Liver (tissue), 9 donors: ENCODE measurements around the gene ILKAP. TPM values are rescaled to one million over a fixed set of nuclear protein-coding genes. Genes with fewer than 3 reads are reported as not detected.

ENCODE experiments used
- DNase-seq: peaks from one replicate; pipeline ENCODE4 v3.0.0-alpha.2; 2017; ENCODE audit warnings: low spot score
- H3K27ac ChIP-seq, 2 donors: one replicate each; pipeline ENCODE4 v1.7.0; 2013; ENCODE audit warnings: inconsistent platforms in 2 of 2, low read length in 2 of 2, control low read depth in 1 of 2, low read depth in 1 of 2, mild to moderate bottlenecking in 1 of 2
- H3K27me3 ChIP-seq, 4 donors: one replicate each; pipeline versions ENCODE4 v1.6.1 to v1.7.0; 2013; ENCODE audit warnings: low read length in 3 of 4, inconsistent platforms in 1 of 4, mild to moderate bottlenecking in 1 of 4, moderate library complexity in 1 of 4; ENCODE audit not compliant: control insufficient read depth in 4 of 4, insufficient read depth in 4 of 4
- H3K36me3 ChIP-seq, 4 donors: one replicate each; pipeline versions ENCODE4 v1.6.1 to v1.7.0; 2013; ENCODE audit warnings: low read length in 3 of 4, mild to moderate bottlenecking in 3 of 4, low read depth in 1 of 4, moderate library complexity in 1 of 4; ENCODE audit not compliant: control insufficient read depth in 4 of 4, insufficient read depth in 3 of 4
- H3K4me1 ChIP-seq, 4 donors: one replicate each; pipeline versions ENCODE4 v1.6.1 to v1.7.0; 2013; ENCODE audit warnings: low read length in 3 of 4, mild to moderate bottlenecking in 3 of 4, moderate library complexity in 1 of 4; ENCODE audit not compliant: control insufficient read depth in 4 of 4, insufficient read depth in 4 of 4
- H3K4me3 ChIP-seq, 3 donors: one replicate each; pipeline versions ENCODE4 v1.6.1 to v1.7.0; 2013; ENCODE audit warnings: low read length in 3 of 3, control low read depth in 1 of 3, low read depth in 1 of 3, mild to moderate bottlenecking in 1 of 3
- H3K9ac ChIP-seq, 2 donors: one replicate each; pipeline ENCODE4 v1.7.0; 2013; ENCODE audit warnings: low read length in 2 of 2, mild to moderate bottlenecking in 2 of 2, moderate library complexity in 2 of 2, control low read depth in 1 of 2, low read depth in 1 of 2
- H3K9me3 ChIP-seq, 4 donors: one replicate each; pipeline versions ENCODE4 v1.6.1 to v1.7.0; 2013; ENCODE audit warnings: low read length in 3 of 4; ENCODE audit not compliant: control insufficient read depth in 4 of 4
- EGR1 ChIP-seq, 2 donors: IDR thresholded peaks; 2 replicates each; pipeline ENCODE4 v1.6.1; 2016 to 2018; ENCODE audit warnings: antibody characterized with exemption in 2 of 2, low read depth in 2 of 2
- FOXA1 ChIP-seq: IDR thresholded peaks from 2 replicates; pipeline ENCODE4 v1.6.1; 2016; ENCODE audit warnings: antibody characterized with exemption
- FOXA2 ChIP-seq: IDR thresholded peaks from 2 replicates; pipeline ENCODE4 v1.6.1; 2016; ENCODE audit warnings: antibody characterized with exemption
- GABPA ChIP-seq, 2 donors: IDR thresholded peaks in 1 of 2; conservative IDR thresholded peaks in 1 of 2; 2 replicates each; pipeline ENCODE4 v1.6.1; 2016; ENCODE audit warnings: antibody characterized with exemption in 2 of 2, mild to moderate bottlenecking in 1 of 2, moderate library complexity in 1 of 2
- HNF4A ChIP-seq, 2 donors: conservative IDR thresholded peaks; 2 replicates each; pipeline ENCODE4 v1.6.1; 2016; ENCODE audit warnings: antibody characterized with exemption in 2 of 2, mild to moderate bottlenecking in 2 of 2
- JUND ChIP-seq, 2 donors: IDR thresholded peaks; 2 replicates each; pipeline ENCODE4 v1.6.1; 2016; ENCODE audit warnings: antibody characterized with exemption in 2 of 2
- NR2F2 ChIP-seq: IDR thresholded peaks from 2 replicates; pipeline ENCODE4 v1.6.1; 2016; ENCODE audit warnings: antibody characterized with exemption
- RAD21 ChIP-seq, 2 donors: IDR thresholded peaks; 2 replicates each; pipeline ENCODE4 v1.6.1; 2016; ENCODE audit warnings: antibody characterized with exemption in 2 of 2, mild to moderate bottlenecking in 2 of 2
- RXRA ChIP-seq, 2 donors: IDR thresholded peaks; 2 replicates each; pipeline ENCODE4 v1.6.1; 2017 to 2018; ENCODE audit warnings: antibody characterized with exemption in 2 of 2, mild to moderate bottlenecking in 1 of 2
- SP1 ChIP-seq: IDR thresholded peaks from 2 replicates; pipeline ENCODE4 v1.6.1; 2018; ENCODE audit warnings: antibody characterized with exemption, mild to moderate bottlenecking
- YY1 ChIP-seq: IDR thresholded peaks from 2 replicates; pipeline ENCODE4 v1.6.1; 2016; ENCODE audit warnings: antibody characterized with exemption, mild to moderate bottlenecking
- WGBS: extraction: QIAGEN DNeasy Blood & Tissue Kit; methylation state at CpG from one replicate; pipeline ENCODE4 v1.1.7; 2013; 5-methylcytosine and 5-hydroxymethylcytosine counted together
- polyA plus RNA-seq, 2 donors: library from polyadenylated mRNA; stranded (reverse) in 1 of 2; unstranded in 1 of 2; fragments of 200-250 nt in 1 of 2; fragments of >200 nt in 1 of 2; fragmentation: Nextera tagmentation in 1 of 2; extraction: Ambion mirVana in 1 of 2; gene quantifications; one replicate each; pipeline versions ENCODE4 v1.2.1 to v1.2.3, GENCODE V29; 2013 to 2015
- total RNA-seq, 2 donors: library from RNA; depleted of rRNA; stranded (reverse); fragments of >200 nt; gene quantifications; one replicate each; pipeline ENCODE4 v1.2.3, GENCODE V29; 2014
- TF ChIP-seq, protein P1 (sequence below): IDR thresholded peaks from 2 replicates; pipeline ENCODE4 v1.6.1; 2016; ENCODE audit warnings: antibody characterized with exemption
- TF ChIP-seq, protein P2 (sequence below): IDR thresholded peaks from 2 replicates; pipeline ENCODE4 v1.6.1; 2016; ENCODE audit warnings: antibody characterized with exemption, mild to moderate bottlenecking
- TF ChIP-seq, protein P3 (sequence below): IDR thresholded peaks from 2 replicates; pipeline ENCODE4 v1.6.1; 2016; ENCODE audit warnings: antibody characterized with exemption
- TF ChIP-seq, protein P4 (sequence below): IDR thresholded peaks from 2 replicates; pipeline ENCODE4 v1.6.1; 2016; ENCODE audit warnings: antibody characterized with exemption
- TF ChIP-seq, protein P5 (sequence below): fragments of 150-350 bp; IDR thresholded peaks from 2 replicates; pipeline ENCODE4 v1.5.1; 2017; ENCODE audit warnings: improper control_type of control experiment, low read depth, low read length; ENCODE audit not compliant: missing input control
- donor health status: healthy.
- donor health status: healthy.
- donor health status: healthy.
- donor health status: healthy.
- donor health status: healthy.

The ILKAP gene
- total and polyA plus RNA-seq, 4 donors: 15.0 to 21.1 (median 20.0) TPM

DNA sequence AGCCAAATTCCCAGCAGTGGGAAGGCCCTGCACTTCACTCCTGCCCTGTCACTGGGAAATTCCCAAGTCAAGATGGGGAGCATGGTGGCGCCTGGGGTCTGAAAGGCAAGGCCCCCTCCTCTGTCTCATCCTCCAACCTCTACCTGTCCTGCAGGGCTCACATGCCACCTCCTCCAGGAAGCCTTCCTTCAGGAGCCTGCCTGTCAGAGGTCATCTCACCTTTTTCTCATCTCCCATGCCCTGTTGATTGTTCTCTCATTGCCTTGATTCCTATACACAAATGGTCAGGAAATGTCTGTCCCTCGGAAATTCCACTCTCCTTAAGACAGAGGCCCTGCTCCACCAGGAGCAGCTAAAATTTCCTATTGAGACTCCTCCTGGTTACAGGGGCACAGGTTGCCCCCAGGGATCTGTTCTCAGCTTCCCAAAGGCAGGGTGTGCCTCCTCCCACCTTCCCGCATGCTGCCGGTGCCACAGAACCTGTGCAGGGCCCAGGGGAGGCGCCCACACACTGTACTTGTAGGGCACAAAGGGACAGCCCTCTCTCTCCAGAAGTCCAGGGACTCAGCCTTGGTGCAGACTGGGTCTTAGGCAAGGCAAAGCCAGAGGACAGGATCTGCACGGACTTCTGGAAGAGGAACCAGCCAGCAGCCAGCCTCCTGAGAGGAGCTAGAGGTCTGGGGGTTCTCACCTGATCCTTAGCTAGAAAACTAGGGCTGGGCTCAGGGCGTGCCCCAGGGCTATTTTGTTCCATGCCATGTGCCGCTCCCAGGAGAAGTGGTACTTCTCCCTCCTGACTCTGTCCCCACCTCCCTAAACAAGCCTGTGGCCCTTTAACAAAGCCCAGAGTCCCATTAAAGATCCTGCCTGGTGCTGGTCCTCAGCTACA is 23.4 kb upstream of the ILKAP start:
- Histone ChIP-seq H3K36me3 (no peaks in the 10 kb centered on the region), H3K27ac (no peak overlapping the region), H3K27me3 (no peaks in the 10 kb centered on the region), H3K9ac (no peak overlapping the region), H3K4me1 (peaks cover 0 to 8% (median 4%) of the 10 kb centered on the region in 4 donors), H3K9me3 (no peaks in the 10 kb centered on the region), H3K4me3 (no peak overlapping the region)
- TF ChIP-seq RAD21 (IDR thresholded peaks at IDR 0.05) (no peak), SP1 (no peak), HNF4A (conservative IDR thresholded peaks at IDR 0.05) (no peak), FOXA1 (no peak), FOXA2 (no peak), YY1 (no peak)
- TF ChIP-seq, protein P1, sequence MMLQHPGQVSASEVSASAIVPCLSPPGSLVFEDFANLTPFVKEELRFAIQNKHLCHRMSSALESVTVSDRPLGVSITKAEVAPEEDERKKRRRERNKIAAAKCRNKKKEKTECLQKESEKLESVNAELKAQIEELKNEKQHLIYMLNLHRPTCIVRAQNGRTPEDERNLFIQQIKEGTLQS: no peak
- TF ChIP-seq, protein P2, sequence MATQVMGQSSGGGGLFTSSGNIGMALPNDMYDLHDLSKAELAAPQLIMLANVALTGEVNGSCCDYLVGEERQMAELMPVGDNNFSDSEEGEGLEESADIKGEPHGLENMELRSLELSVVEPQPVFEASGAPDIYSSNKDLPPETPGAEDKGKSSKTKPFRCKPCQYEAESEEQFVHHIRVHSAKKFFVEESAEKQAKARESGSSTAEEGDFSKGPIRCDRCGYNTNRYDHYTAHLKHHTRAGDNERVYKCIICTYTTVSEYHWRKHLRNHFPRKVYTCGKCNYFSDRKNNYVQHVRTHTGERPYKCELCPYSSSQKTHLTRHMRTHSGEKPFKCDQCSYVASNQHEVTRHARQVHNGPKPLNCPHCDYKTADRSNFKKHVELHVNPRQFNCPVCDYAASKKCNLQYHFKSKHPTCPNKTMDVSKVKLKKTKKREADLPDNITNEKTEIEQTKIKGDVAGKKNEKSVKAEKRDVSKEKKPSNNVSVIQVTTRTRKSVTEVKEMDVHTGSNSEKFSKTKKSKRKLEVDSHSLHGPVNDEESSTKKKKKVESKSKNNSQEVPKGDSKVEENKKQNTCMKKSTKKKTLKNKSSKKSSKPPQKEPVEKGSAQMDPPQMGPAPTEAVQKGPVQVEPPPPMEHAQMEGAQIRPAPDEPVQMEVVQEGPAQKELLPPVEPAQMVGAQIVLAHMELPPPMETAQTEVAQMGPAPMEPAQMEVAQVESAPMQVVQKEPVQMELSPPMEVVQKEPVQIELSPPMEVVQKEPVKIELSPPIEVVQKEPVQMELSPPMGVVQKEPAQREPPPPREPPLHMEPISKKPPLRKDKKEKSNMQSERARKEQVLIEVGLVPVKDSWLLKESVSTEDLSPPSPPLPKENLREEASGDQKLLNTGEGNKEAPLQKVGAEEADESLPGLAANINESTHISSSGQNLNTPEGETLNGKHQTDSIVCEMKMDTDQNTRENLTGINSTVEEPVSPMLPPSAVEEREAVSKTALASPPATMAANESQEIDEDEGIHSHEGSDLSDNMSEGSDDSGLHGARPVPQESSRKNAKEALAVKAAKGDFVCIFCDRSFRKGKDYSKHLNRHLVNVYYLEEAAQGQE: no peak
- TF ChIP-seq, protein P3, sequence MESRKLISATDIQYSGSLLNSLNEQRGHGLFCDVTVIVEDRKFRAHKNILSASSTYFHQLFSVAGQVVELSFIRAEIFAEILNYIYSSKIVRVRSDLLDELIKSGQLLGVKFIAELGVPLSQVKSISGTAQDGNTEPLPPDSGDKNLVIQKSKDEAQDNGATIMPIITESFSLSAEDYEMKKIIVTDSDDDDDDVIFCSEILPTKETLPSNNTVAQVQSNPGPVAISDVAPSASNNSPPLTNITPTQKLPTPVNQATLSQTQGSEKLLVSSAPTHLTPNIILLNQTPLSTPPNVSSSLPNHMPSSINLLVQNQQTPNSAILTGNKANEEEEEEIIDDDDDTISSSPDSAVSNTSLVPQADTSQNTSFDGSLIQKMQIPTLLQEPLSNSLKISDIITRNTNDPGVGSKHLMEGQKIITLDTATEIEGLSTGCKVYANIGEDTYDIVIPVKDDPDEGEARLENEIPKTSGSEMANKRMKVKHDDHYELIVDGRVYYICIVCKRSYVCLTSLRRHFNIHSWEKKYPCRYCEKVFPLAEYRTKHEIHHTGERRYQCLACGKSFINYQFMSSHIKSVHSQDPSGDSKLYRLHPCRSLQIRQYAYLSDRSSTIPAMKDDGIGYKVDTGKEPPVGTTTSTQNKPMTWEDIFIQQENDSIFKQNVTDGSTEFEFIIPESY: no peak
- 90% methylated on average over 8 of the region's 8 CpGs for WGBS
- no peak for DNase-seq

DNA sequence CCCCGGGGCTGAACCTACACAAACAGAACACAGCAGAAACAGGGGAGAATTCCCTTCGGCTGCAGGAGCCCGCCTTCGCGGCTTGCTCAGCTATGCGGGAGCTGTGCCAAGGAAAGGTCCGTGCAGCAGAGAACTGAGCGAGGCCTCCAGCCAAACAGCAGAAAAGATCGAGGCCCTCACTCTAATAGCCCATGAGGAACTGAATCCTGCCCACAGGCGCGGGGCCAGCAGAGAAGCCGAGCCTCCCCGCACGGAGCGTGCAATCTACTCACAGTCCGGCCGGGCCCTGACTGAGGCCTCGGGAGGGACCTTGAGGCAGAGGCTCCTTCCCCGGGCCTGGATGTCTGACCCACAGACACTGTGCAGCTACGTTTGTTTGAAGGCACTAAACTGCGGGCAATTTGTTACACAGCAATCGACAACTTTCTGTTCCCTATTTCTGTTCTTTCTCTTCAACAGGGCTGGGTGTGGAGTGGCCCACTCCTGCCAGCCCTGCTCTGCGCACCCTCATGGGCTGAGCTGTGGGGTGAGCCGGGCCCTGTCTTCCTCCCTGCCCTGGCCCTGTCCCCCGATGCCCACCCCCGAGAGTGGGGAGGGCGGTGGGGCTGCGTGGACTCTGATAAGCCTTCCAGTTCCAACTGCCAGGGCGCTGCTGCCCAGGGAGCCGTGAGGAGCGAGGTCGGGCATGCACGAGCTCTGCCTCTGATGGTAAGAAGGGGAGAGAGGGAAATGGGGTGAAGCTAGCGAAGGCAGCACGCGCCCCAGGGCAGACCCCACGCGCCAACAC is 22.6 kb upstream of the ILKAP start:
- H3K4me3 ChIP-seq: no peak overlapping the region
- WGBS: 87% methylated on average over 38 of the region's 38 CpGs
- no peak overlapping the region for H3K27ac ChIP-seq
- TF ChIP-seq HNF4A (conservative IDR thresholded peaks at IDR 0.05): no peak
- no peak for TF ChIP-seq YY1
- TF ChIP-seq NR2F2: no peak
- TF ChIP-seq, protein P4, sequence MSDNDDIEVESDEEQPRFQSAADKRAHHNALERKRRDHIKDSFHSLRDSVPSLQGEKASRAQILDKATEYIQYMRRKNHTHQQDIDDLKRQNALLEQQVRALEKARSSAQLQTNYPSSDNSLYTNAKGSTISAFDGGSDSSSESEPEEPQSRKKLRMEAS: no peak
- TF ChIP-seq GABPA (IDR thresholded peaks at IDR 0.05 in 1 of 2, conservative IDR thresholded peaks at IDR 0.05 in 1 of 2): no peak
- no peak for TF ChIP-seq RXRA (IDR thresholded peaks at IDR 0.05)
- TF ChIP-seq SP1: no peak
- TF ChIP-seq FOXA2: no peak
- TF ChIP-seq, protein P3: no peak
- TF ChIP-seq, protein P1: no peak
- TF ChIP-seq JUND (IDR thresholded peaks at IDR 0.05): no peak
- TF ChIP-seq, protein P5, sequence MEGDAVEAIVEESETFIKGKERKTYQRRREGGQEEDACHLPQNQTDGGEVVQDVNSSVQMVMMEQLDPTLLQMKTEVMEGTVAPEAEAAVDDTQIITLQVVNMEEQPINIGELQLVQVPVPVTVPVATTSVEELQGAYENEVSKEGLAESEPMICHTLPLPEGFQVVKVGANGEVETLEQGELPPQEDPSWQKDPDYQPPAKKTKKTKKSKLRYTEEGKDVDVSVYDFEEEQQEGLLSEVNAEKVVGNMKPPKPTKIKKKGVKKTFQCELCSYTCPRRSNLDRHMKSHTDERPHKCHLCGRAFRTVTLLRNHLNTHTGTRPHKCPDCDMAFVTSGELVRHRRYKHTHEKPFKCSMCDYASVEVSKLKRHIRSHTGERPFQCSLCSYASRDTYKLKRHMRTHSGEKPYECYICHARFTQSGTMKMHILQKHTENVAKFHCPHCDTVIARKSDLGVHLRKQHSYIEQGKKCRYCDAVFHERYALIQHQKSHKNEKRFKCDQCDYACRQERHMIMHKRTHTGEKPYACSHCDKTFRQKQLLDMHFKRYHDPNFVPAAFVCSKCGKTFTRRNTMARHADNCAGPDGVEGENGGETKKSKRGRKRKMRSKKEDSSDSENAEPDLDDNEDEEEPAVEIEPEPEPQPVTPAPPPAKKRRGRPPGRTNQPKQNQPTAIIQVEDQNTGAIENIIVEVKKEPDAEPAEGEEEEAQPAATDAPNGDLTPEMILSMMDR: no peak
- no peak for TF ChIP-seq EGR1 (IDR thresholded peaks at IDR 0.05; ENCODE audit: low read depth in 2 of 2)

More for the DNA sequence above, 22.6 kb upstream of the ILKAP start:
- H3K4me1 ChIP-seq: peaks cover 0 to 4% (median 1%) of the 10 kb centered on the region in 4 donors
- no peaks in the 10 kb centered on the region for H3K36me3 ChIP-seq
- no peaks in the 10 kb centered on the region for H3K27me3 ChIP-seq
- no peak overlapping the region for H3K9ac ChIP-seq
- H3K9me3 ChIP-seq: no peaks in the 10 kb centered on the region
- no peak for DNase-seq
